HG02870 (cell line): ENCODE results near the gene CCDC154.
"Not testable (repeated sequence)": the region's sequence is repeated elsewhere in the genome, so short reads cannot be mapped to it uniquely, and the experiment has no call there.

Source experiments
- ATAC-seq: cut with Tn5 transposase; IDR thresholded peaks from one replicate; pipeline ENCODE4 v1.9.1; 2021; ENCODE audit warnings: mild to moderate bottlenecking, moderate library complexity; ENCODE audit not compliant: unreplicated experiment

CCDC154 gene

DNA sequence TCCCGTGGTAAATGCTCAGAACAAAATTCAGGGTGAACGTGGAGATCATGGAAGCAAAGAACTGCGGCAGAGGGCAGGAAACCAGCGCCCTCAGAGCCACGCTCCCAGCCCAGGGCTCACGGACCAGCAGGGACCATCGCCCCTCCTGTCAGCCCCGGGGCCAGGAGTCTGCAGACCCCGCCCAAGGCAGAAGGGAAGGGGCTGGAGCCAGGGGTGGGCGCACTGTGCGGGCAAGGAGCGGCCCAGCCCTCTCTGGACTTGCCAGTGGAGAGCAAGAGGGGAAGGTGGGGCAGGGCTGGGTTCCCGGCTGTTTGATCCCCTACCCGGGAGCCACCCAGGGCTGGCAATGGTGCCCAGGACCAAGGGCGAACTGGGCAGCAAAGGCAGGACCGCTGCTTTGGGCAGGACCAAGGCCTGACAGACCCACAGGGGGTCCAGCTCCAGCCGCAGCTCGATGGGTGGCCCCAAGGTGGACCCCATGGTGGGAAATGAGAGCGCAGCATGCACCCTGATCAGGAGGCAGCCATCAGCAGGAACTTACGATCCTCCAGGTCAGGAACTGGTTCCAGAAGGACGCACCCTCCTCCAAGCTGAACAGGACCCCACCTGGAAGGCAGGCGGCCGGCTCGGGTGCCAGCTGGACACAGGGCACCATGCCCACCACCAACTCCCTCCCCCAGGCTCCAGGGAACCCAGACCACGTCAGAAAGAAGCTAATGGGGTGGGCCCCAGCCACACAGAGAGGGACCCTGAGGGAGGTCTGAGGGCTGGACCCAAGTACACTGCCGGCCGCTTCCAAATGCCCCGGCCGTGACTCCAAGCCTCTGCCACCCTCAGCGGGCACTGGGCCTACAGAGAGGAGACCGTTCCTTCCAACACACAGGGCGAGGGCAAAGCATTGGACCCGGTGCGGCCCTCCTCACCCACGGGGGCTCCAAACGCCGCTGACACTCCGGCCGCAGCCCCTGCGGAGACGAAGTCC is 11.1 kb upstream of the CCDC154 start:
- ATAC-seq: no peak

DNA sequence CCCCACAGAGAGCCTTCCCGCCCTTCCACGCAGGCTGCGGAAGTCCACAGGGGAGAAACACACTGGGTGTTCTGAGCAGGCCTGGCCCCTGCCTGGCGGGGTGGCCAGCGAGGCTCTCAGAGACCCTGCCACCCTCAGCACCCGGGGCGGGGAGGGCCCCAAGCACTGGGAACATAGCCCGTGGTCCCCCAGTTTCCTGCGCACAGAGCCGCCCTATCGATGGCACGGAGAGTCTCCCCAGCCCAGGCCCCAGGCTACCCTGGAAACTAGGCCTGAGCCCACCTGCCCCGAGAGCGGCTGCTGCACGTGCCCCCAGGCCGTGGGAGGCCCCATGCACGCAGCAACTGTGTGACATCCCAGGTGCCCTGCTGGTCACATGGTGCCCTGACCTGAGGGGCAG is 10.2 kb upstream of the CCDC154 start:
- no peak for ATAC-seq

DNA sequence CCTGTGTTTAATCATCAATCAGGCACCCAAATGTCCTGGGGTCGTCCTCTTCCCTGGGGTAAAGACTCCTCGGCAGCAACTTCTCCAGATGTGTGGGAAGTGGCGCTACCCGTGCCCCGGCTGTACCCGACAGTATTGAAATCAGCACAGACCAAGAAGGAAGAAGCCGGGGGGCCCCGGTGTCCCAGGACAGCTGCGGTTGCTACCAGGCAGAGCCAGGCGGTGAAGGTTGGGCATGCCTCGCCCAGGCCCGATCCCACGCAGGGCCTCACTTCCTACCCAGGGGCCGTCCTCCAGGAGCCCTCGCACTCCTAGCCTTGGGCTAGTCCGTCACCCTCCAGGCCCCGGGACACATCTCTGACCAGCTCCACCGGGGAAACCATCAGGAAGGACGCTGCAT is 9.0 kb upstream of the CCDC154 start:
- ATAC-seq: no peak

DNA sequence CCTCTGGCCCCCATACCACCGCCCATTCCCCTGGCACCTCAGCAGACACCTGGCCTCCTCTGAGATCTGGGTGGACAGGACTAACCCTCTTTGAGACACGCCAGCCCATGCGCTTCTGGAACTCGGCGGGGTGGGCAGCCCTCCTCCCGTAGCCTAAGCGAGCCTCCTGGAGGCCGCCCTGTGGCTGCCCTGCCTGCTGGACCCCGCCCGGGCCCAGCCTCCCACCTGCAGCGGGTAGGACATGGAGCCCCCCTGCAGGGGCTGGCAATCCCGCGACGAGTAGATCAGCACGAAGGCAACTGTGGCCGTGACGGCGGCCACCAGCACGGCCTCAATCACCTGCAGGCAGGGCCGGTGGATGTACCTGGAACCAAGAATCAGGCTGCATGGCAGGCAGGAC is 8.2 kb upstream of the CCDC154 start:
- ATAC-seq: no peak

DNA sequence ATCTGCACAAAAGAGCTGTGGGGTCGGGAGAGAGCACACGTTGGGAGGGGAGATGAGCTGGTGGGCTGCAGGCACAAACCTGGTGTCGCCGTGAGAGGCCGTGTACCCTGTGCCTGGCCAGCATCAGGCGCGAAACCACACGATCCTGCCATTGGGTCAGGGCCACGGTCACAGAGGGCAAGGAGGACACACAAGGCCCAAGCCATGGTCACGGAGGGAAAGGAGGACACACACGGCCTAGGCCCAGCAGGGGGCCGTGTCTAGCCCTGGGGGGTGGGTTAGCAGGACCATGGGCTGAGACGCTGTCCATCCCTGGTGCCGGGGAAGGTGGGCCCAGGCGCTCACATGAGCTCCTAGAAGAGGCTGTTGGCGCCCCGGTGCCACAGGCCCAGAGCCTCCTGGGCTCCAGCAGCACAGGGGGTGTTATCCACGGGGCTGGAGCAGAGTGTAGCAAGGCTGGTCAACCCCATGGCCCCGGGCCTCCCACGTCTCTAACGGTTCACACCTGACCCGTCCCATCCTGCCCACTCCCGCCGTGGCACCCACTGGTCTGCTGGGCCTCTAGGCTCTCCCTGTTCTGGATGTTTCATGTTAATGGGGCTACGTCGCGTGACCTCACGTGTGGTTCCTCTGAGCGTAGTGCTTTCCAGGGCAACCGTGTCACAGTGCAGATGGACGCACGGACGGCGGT is 7.5 kb upstream of the CCDC154 start:
- ATAC-seq: no peak

DNA sequence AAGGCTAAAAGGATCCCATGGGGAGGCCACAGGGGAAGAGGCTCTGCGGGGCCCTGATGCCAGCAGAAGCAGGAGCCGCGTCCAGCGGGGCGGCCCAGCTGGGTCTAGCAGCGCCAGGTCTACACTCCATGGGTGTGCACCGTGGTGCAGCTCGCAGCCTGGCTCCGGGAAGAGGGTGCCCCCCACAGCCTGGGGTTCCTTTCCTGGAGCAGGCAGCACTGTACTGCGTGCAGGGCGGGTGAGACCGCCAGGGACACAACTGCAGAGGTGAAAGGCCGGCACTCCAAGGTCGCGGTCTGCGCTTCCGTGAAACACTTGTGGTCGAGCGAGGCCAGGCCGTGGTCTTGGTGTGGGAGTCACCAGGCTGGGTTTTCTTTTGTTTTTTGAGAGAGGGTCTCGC is 6.5 kb upstream of the CCDC154 start:
- no peak for ATAC-seq

DNA sequence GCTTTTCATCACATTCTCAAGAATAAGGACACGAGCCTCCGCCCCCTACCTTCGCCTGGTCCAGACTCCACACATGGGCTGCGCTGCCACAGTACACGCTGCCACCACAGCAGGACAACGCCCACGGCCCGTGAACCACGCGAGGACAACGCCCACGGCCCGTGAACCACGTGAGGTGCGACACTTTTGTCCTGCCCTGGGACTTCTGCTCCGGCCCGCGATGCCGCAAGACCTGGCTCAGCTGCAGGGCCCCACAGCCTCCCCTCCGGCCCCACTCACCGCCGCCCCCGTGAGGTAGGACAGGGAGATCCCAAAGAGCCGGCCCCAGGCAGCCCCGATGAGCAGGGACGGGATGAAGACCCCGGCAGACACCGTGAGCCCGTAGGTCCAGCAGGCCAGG is 5.9 kb upstream of the CCDC154 start:
- no peak for ATAC-seq

DNA sequence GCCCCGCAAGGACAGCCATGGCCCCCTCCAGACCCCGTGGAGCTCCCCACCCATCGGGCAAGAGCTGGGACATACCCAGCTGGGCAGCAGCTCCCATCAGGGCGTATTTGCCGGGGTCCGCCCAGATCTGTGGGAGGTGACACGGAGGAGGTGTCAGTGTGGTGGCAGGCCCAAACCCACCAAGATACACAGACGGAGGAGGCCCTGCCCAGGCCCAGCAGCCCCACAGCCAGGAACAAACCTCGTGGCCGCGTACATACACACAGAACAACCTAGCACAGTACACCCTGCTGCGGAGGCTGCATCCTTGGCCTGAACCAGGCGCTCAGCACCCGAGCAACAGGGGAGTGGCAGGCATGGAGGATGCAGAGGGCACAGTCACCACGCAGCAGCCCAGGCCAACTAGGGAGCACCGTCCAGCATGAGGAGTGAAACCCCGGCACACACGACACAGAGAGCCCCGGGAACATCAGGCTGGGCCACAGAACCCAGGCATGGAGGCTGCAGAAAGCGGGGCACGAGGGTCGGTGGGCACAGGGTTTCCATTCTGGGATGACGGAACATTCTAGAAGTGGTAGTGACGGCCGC is 4.9 kb upstream of the CCDC154 start:
- no peak for ATAC-seq

DNA sequence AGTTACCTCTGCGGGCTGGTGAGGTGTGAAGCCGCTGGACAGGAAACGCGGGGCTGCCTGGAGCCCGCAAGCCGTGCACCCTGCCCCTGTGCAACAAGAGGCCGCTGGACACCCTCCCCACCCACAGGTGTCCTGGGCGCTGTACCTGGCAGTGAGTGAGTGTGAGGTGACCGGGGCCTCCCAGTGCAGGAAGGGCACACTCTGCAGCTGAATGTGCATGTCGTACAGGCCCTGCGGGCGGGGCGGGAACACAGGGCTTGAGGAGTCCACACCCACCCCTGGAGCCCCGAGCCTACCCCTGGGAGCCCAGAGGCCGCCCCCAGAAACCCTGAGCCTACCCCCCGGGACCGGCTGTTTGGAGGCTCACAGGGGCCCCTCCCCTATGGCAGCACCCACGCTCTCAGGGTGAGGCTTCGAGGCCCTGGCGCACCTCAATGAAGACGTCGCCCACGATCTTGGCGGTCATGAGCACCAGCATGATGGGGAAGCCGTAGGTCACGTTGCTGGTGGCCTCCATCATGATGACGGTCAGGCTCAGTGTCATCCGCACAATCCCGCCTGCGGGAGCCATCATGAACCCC is 4.3 kb upstream of the CCDC154 start:
- ATAC-seq: no peak

DNA sequence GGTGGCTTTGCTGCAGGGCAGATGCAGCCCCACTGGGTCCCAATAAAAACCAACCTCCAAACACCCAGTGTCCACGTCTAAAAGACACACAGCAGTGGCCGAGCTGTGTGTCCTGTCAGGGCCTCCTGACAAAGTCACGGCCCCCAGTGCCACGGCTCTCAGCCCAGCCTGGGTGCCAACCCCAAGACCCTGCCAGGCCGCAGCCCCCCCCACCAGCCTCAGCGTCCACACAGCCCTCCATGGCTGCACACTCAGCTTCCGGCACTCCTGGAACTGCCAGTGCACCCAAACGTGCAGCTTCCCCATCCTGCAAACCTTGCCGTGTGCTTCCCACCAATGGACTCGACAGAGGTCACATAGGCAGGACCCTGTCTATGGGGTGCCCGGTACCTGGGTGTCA is 3.6 kb upstream of the CCDC154 start:
- ATAC-seq: no peak

DNA sequence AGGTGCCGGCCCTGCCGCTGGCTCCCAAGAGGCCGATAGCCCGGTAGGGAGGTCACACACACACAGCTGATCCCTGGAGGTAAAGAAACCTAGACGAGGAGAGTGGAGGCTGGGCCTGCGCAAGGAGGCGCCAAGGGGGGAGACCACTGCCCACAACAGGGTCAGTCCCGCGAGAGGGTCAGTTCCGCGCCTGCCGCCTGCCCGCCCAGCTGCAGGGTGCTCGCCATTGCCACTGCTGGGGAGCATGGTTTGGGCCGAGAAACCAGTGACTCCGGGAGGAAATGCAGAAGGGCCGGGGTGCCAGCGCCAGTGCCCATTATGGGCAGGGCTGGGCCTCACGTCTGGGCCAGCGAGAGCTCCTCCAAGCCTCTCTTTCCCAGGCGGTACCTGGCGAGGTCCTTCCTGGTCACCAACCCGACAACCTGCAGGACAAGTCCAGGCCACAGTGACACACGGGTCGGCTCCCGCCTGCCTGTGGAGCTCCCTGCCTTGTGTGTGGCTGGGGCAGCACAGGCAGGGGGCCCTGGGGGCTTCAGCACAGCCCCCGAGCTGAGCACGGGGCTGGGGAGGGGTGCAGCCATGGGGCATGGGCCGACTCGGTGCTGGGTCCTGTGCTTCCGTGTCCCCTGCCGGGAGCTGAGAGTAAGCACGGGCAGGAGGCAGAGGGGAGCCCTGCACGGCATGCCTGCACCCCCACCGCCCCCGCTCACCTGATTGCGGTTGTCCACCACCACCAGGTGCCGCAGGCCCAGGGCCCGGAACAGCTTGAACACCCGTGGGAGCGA is 2.1 kb upstream of the CCDC154 start:
- ATAC-seq: no peak

DNA sequence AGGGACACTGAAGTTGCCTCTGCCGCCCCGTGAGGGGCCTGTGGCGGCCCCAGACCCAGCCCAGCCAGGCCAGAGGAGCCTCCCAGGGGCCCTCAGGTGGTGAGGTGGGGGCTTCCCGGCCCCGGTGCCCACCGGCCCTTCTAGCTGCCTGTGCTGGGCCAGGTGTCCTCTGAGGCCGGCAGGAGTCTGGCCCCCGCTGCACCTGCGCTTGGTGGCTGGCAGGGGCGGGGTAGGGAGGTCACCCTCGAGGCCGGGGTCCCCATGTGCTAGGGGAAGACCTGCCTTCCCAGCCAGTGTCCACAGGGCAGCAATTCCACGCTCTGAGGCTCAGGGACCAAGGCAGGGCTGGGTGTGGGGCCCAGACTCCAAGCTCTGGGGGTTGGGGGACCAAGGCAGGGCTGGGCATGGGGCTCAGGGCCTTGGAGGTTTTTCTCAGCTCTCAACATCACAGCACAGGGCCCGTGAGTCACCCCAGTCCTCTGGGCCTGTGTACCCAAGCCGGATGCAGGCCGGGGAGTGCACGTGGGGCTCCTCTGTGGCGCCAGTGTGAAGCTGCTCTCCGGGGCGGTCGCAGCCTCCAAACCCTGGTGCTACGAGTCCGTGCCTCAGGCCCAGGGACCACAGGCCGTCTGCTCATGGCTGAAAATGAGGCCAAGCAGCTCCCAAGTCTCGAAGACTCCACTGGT is 1.3 kb upstream of the CCDC154 start:
- no peak for ATAC-seq

DNA sequence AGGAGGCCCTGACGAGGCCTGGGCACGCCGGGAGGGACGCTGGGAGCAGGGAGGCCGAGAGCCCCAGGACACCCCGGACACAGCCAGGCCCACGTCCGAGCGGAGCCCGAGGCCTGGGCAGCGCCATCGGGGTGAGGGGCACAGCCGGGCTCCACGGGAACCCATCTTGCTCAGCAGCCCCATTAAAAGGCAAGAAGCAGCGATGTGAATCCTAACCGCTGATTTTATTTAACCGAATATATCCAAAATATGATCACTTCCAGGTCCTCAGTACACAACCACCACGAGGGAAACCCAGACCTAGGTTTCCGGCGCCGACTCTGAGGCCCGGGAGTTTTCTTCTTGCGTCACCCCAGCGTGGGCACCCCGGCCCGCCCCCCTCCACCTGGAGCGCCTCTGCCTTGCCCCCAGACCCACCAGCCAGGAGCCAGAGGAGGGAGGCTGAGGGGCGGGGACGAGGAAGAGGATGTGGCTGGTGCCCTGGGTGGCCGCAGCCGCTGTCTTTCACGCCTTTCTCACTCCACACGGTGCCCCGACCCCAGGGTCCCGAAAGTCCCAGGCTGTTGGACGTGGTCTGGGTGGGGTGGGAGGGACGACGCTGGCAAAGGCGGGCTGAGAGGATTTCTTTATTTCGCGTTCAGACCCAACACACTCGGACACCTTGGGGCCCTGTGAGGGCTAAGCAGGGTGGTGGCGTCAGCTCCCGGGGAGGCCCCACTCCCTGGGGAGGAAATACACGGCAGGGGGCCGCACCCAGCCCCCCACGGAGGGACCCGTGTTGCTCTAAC is 568 bp upstream of the CCDC154 start:
- ATAC-seq: no peak

DNA sequence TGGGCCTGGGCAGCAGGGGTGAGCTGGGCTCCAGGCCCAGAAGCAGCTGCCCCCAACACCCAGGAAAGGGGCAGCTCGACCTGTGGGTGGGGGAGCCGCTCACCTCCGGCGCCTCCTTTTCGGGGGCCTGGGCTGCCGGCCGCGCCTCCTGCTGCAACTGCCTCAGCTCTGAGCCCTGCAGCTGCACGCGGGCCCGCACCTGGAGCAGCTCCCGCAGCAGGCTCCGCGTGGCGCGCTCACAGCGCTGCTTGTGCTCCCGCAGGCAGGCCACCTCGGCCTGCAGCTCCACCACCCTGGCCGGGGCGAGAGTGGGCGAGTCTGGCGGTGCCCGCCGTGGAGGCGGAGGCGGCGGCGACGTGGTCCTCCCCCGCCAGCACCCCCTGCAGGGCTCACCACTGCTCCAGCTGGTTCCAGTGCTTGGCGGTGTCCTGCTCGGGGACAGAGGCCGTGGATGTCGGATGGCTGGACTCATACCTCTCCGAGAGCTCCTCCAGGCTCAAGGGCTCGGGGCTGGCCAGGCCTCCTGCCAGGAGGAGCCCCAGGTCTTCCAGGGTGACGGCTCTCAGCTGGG is 868 bp downstream of the CCDC154 start:
- ATAC-seq: no peak

DNA sequence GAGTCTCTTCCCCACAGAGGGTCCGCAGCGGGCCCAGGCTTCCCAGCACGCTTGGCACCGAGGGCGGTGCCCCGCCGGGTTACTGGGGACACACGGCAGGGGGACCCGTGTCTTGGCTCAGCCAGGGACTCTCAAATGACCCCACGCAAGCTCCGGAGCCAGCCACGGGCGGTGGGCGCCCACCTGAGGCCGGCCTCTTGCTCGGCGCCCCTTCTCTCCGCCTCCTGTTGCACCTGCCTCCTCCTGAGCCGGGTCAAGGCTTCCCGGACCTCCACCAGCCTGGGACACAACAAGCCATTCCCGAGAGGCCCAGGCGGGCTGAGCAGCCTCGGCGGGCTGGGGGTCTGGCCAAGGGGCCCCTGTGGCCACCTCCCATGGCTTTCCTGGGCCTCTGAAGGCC is 1.7 kb downstream of the CCDC154 start:
- ATAC-seq: no peak

DNA sequence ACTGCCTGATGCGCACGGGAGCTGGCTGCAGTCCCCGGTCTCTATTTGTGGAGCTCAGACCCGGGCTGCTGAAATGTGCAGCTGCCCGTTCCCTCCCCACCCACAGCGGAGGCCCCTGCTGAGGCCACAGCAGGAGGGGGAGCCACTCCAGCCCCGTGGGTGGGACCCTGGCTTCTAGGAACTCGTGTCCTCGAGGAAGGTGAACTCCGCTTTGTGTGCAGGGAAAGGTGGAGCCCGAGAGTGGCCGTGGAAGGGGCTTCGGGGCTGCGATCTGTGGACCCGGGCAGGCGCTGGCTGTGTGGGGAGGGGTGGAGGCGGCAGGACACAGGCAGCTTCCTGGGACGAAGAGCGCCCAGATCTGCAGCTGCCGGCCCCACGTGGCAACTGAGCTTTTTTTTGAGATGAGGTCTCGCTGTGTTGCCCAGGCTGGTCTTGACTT is 2.9 kb downstream of the CCDC154 start:
- no peak for ATAC-seq

DNA sequence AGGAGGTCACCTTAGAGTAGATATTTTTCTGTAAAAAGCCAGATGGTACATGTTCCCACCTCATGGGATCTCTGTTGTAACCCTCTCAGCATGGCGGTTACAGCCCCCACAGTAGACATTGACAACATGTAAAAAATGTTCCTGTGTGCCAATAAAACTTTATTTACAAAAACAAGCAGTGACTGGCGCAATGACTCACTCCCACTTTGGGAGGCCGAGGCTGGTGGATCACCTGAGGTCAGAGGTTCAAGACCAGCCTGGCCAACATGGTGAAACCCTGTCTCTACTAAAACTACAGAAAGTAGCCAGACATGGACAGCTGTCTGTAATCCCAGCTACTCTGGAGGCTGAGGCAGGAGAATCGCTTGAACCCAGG is 4.7 kb downstream of the CCDC154 start:
- not testable (repeated sequence) for ATAC-seq

DNA sequence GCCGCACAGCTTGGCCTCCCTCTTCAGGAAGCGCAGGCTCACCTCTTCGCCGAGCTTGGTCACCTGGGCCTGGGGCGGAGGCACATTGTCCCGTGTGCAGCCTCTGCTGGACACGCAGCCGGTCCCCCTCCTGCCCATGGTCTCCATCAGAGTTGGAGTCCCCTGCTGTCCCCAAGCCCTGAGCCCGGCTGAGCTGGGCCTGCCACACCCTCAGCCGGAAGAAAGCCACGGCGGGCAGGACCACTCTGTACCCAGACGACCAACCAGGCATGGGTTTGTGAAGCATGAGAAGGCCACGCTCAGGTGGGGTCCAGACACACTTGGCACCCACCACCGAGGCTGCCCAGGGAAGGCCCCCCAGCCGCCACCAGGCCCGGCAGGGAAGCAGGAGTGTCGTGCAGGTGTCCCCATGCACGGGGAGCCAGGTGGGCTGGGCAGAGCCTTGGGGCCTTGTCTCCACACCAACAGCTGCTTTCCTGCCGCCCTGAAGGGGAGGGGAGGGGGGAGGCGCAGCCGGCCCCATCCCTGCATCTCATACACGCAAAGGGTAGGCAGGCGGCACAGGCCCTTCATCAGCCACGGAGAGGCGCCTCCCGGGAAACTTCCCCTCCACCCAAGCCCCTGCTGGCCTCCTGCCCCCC is 5.2 kb downstream of the CCDC154 start:
- ATAC-seq: no peak
